Measurements from ENCODE around the gene GP1BA.

GP1BA gene

GRCh38 chr17:4950746-4951204 lies 18.7 kb downstream of the GP1BA start, which contains the start of gene ENO3:
TSS of gene ENO3 (plus strand) at chr17:4951119. CDS start at chr17:4951830, 711 bp downstream.
- DNase-seq (ENCODE audit: low read depth): no peak

- no peak for DNase-seq (ENCODE audit: low read depth)
Measured at GRCh38 chr17:4951486-4951885, 19.4 kb downstream of the GP1BA start.

GRCh38 chr17:4953451-4953961 lies 21.4 kb downstream of the GP1BA start:
- DNase-seq (ENCODE audit: low read depth): no peak

GRCh38 chr17:4955091-4955490 lies 23.0 kb downstream of the GP1BA start:
- DNase-seq (ENCODE audit: low read depth): no peak

- peak; percentile 21 for DNase-seq (ENCODE audit: low read depth)
Measured at GRCh38 chr17:4956493-4957061, 24.5 kb downstream of the GP1BA start.

GRCh38 chr17:4958102-4958501 lies 26.0 kb downstream of the GP1BA start:
- no peak for DNase-seq (ENCODE audit: low read depth)

- DNase-seq (ENCODE audit: low read depth): no peak
Measured at GRCh38 chr17:4959261-4959965, 27.3 kb downstream of the GP1BA start.

- DNase-seq (ENCODE audit: low read depth): no peak
Measured at GRCh38 chr17:4960279-4960922, 28.3 kb downstream of the GP1BA start.

- DNase-seq (ENCODE audit: low read depth): no peak
Measured at GRCh38 chr17:4965311-4965986, 33.4 kb downstream of the GP1BA start.

- peak; percentile 86 for DNase-seq (ENCODE audit: low read depth)
Measured at GRCh38 chr17:4966844-4967538, 34.9 kb downstream of the GP1BA start.

GRCh38 chr17:4967539-4968485 lies 35.7 kb downstream of the GP1BA start, which contains the start of gene SPAG7:
TSS of gene SPAG7 (minus strand) at chr17:4967817. CDS start at chr17:4967804, 13 bp downstream.
- DNase-seq (ENCODE audit: low read depth): peak; percentile 88

GRCh38 chr17:4968486-4969046 lies 36.5 kb downstream of the GP1BA start:
- no peak for DNase-seq (ENCODE audit: low read depth)

- no peak for DNase-seq (ENCODE audit: low read depth)
Measured at GRCh38 chr17:4969047-4969550, 37.0 kb downstream of the GP1BA start.

- DNase-seq (ENCODE audit: low read depth): no peak
Measured at GRCh38 chr17:4969551-4970173, 37.6 kb downstream of the GP1BA start.

GRCh38 chr17:4970273-4970672 lies 38.2 kb downstream of the GP1BA start:
- no peak for DNase-seq (ENCODE audit: low read depth)

GRCh38 chr17:4971826-4972225 lies 39.7 kb downstream of the GP1BA start:
- no peak for DNase-seq (ENCODE audit: low read depth)

GRCh38 chr17:4972322-4972721 lies 40.2 kb downstream of the GP1BA start:
- DNase-seq (ENCODE audit: low read depth): no peak

GRCh38 chr17:4972752-4973151 lies 40.7 kb downstream of the GP1BA start:
- DNase-seq (ENCODE audit: low read depth): no peak

Data from T follicular helper cell (primary cell).